ENCODE results near the gene TNS4.

Gene TNS4

GRCh38 chr17:40431231-40431602 is 70.2 kb downstream of the TNS4 start:
- no peak for DNase-seq

- no peak for DNase-seq
Observed at GRCh38 chr17:40430272-40431230, 70.9 kb downstream of the TNS4 start.

DNA sequence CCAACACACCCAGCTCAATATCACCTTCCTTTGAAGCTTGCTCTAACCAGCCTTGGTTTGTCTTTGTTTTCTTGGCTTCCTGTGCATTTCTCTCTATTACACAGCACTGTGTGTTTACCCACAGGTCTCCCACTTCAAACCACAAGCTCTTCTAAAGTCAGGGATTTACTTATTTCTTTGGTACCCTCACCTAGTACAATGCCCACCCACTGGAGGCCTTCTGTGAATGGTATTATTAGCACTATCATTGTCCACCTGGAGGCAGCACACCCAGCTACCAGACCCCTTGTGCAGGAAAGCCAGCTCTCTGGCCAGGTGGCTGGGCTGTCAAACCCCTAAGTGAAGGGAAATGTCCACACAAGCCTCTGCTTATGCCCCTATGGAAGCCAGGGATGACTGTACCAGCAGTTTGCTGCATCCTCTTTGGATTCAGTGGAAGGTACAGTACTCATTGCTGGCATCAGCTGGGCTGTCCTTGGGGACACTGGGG is 74.4 kb downstream of the TNS4 start:
- DNase-seq = no peak
